Esophagus squamous epithelium (tissue), 5 donors: Measurements from ENCODE around the gene CYP4F2. TPM values are rescaled to one million over a fixed set of nuclear protein-coding genes. Genes with fewer than 3 reads are reported as not detected.
"Not testable (repeated sequence)": the region's sequence is repeated elsewhere in the genome, so short reads cannot be mapped to it uniquely, and the experiment has no call there.

Source experiments
- DNase-seq: peaks from one replicate; lab custom pipeline; 2025; lab: John Stamatoyannopoulos, UW
- H3K27ac ChIP-seq, 4 donors: fragments of 200-600 bp; sonication (generic); one replicate each; pipeline ENCODE4 v1.5.1; 2016 to 2019; ENCODE audit warnings: mild to moderate bottlenecking in 1 of 4
- H3K27me3 ChIP-seq, 4 donors: fragments of 200-600 bp; sonication (generic); 1 replicate in 3 of 4; 2 replicates in 1 of 4; pipeline versions ENCODE4 v1.5.1 to v1.6.0; 2017 to 2021; ENCODE audit warnings: antibody characterized with exemption in 1 of 4
- H3K36me3 ChIP-seq, 3 donors: fragments of 200-600 bp; sonication (generic); one replicate each; pipeline ENCODE4 v1.5.1; 2016 to 2019
- H3K4me1 ChIP-seq, 3 donors: fragments of 200-600 bp; sonication (generic); one replicate each; pipeline ENCODE4 v1.5.1; 2017 to 2019
- H3K4me3 ChIP-seq, 4 donors: fragments of 200-600 bp; sonication (generic); 1 replicate in 3 of 4; 2 replicates in 1 of 4; pipeline ENCODE4 v1.5.1; 2016 to 2019; ENCODE audit warnings: mild to moderate bottlenecking in 2 of 4, moderate library complexity in 1 of 4
- H3K9me3 ChIP-seq, 3 donors: fragments of 200-600 bp; sonication (generic); one replicate each; pipeline ENCODE4 v1.5.1; 2016 to 2019
- POLR2A ChIP-seq, 4 donors: fragments of 450-650 bp; IDR thresholded peaks; one replicate each; pipeline ENCODE4 v1.6.1; 2017; ENCODE audit warnings: antibody characterized with exemption in 4 of 4, mild to moderate bottlenecking in 4 of 4, moderate library complexity in 3 of 4
- WGBS, 2 donors: methylation state at CpG; one replicate each; pipeline ENCODE4 v1.1.5; 2018; 5-methylcytosine and 5-hydroxymethylcytosine counted together
- intact Hi-C: fragments of 100-400 bp; cut with DNase I; formaldehyde crosslinking; loops from one replicate; pipeline ENCODE4 v1.15.0; 2022
- total RNA-seq, 4 donors: library from RNA; depleted of rRNA; stranded (reverse); fragments of >200 nt; gene quantifications; one replicate each; pipeline ENCODE4 v1.1.0, GENCODE V29; 2016
- TF ChIP-seq, protein P1 (sequence below), 6 experiments: fragments of 450-650 bp in 4 of 6; fragments of 200-600 bp in 2 of 6; sonication (generic) in 2 of 6; IDR thresholded peaks; one replicate each; pipeline ENCODE4 v1.5.1; 2016 to 2019; ENCODE audit warnings: antibody characterized with exemption in 6 of 6, mild to moderate bottlenecking in 4 of 6, moderate library complexity in 4 of 6
- donor health status: DM: yes; HTN: yes; CAD: no.

The CYP4F2 gene
- total RNA-seq, 4 donors from 2014 or later: 0.19 TPM; not detected in 3

DNA sequence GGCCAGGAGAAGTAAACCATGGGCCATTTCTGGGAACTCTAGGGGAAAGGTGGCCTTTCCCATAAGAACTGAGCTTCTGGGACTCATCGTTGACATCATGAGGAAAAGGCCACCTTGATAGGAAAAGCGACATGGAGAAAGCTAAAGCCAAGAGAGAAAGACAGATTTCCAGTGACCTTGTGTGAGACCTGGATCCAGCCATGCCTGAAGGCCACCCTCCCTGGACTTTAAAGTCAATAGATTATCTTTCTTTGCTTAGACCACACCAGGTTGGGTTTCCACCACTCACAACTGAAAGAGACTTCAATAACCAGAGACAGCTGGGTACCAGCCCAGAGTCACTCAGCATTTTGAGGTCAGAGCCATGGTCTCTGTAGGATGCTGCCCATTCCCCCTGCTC, 3.5 kb downstream of the CYP4F2 start:
- no peaks in the 10 kb centered on the region for H3K9me3 ChIP-seq
- no peak for TF ChIP-seq POLR2A (IDR thresholded peaks at IDR 0.05)
- TF ChIP-seq, protein P1, sequence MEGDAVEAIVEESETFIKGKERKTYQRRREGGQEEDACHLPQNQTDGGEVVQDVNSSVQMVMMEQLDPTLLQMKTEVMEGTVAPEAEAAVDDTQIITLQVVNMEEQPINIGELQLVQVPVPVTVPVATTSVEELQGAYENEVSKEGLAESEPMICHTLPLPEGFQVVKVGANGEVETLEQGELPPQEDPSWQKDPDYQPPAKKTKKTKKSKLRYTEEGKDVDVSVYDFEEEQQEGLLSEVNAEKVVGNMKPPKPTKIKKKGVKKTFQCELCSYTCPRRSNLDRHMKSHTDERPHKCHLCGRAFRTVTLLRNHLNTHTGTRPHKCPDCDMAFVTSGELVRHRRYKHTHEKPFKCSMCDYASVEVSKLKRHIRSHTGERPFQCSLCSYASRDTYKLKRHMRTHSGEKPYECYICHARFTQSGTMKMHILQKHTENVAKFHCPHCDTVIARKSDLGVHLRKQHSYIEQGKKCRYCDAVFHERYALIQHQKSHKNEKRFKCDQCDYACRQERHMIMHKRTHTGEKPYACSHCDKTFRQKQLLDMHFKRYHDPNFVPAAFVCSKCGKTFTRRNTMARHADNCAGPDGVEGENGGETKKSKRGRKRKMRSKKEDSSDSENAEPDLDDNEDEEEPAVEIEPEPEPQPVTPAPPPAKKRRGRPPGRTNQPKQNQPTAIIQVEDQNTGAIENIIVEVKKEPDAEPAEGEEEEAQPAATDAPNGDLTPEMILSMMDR (IDR thresholded peaks at IDR 0.05): no peak
- intact Hi-C loops: no loop called here
- H3K27ac ChIP-seq: no peak overlapping the region
- H3K36me3 ChIP-seq: no peaks in the 10 kb centered on the region
- peaks cover 0 to 33% (median 0%) of the 10 kb centered on the region in 4 donors for H3K27me3 ChIP-seq
- no peak for DNase-seq
- H3K4me1 ChIP-seq: no peaks in the 10 kb centered on the region
- 47 to 84% methylated on average over 2 of the region's 2 CpGs for WGBS, 2 donors
- no peak overlapping the region for H3K4me3 ChIP-seq

DNA sequence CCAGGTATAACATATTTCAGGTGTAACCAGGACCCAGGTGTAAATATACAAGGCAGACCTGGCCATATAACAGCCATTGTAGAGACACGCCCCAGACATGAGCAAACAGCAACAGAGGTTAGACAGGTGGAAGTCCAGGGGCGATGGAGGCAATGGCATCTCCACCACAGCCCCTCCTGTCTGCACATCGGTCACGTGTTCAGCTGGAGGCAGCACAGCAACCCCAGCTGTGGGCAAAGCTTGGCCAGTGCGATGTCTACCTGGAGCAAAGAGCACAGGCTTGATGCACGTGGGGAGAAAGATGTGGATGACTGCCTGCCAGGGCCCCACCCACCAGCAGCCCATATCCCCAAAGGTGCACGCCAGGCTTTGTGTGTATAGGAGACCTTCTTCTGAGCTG, 4.4 kb downstream of the CYP4F2 start:
- TF ChIP-seq POLR2A (IDR thresholded peaks at IDR 0.05): no peak
- TF ChIP-seq, protein P1 (IDR thresholded peaks at IDR 0.05): no peak
- H3K9me3 ChIP-seq: no peaks in the 10 kb centered on the region
- H3K36me3 ChIP-seq: no peaks in the 10 kb centered on the region
- no peak overlapping the region for H3K4me3 ChIP-seq
- no peak for DNase-seq
- peaks cover 0 to 24% (median 0%) of the 10 kb centered on the region in 4 donors for H3K27me3 ChIP-seq
- WGBS, 2 donors: 26 to 46% methylated on average over 4 of the region's 7 CpGs
- no peak overlapping the region for H3K27ac ChIP-seq
- H3K4me1 ChIP-seq: no peaks in the 10 kb centered on the region
- intact Hi-C loops: no loop called here

DNA sequence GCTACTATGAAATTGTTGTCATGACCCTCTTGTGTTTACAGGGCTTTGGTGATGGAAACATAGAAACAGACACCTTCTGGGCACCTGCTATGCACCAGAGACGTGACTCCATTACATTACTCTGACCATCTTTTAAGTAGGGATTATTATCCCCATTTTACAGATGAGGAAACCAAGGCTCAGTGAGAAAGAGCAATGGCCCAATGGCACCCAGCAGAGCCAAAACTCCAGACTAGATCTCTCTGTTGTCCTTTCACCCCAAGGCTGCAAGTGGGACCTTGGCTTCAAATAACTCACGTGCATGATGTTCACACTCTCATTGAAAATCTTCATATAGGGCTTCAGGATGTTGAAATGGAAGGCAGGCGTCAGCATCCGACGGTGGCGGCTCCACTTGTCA, 5.9 kb downstream of the CYP4F2 start:
- no peaks in the 10 kb centered on the region for H3K9me3 ChIP-seq
- no peaks in the 10 kb centered on the region for H3K36me3 ChIP-seq
- H3K27me3 ChIP-seq: peaks cover 0 to 11% (median 0%) of the 10 kb centered on the region in 4 donors
- WGBS, 2 donors: 79 to 82% methylated on average over 6 of the region's 6 CpGs
- DNase-seq: no peak
- TF ChIP-seq POLR2A (IDR thresholded peaks at IDR 0.05): no peak
- TF ChIP-seq, protein P1 (IDR thresholded peaks at IDR 0.05): no peak
- intact Hi-C loops: no loop called here
- H3K27ac ChIP-seq: no peak overlapping the region
- no peaks in the 10 kb centered on the region for H3K4me1 ChIP-seq
- no peak overlapping the region for H3K4me3 ChIP-seq

DNA sequence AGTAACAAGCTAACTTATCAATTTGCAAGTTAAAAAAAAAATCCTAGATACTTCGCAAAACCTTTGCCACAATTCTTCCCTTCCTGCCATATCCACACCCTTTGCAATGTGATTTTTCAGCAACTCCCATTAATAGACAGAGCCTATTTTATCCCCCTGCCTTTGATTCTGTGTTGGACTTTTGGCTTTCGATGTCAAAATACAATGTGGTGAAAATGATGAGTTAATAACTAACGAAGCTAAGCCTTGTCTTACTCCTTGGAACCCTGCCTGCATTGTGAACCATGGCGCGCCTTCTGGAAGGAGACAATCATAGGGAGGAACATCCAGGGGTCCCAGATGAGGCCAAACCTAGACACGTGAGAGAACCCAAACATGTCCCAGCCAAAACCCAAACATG, 6.4 kb downstream of the CYP4F2 start:
- intact Hi-C loops: no loop called here
- DNase-seq: no peak
- H3K27me3 ChIP-seq: peaks cover 0 to 12% (median 0%) of the 10 kb centered on the region in 4 donors
- TF ChIP-seq, protein P1 (IDR thresholded peaks at IDR 0.05): no peak
- TF ChIP-seq POLR2A (IDR thresholded peaks at IDR 0.05): no peak
- H3K9me3 ChIP-seq: no peaks in the 10 kb centered on the region
- no peak overlapping the region for H3K27ac ChIP-seq
- H3K4me1 ChIP-seq: no peaks in the 10 kb centered on the region
- H3K36me3 ChIP-seq: no peaks in the 10 kb centered on the region
- H3K4me3 ChIP-seq: no peak overlapping the region
- 59 to 75% methylated on average over 6 of the region's 6 CpGs for WGBS, 2 donors

DNA sequence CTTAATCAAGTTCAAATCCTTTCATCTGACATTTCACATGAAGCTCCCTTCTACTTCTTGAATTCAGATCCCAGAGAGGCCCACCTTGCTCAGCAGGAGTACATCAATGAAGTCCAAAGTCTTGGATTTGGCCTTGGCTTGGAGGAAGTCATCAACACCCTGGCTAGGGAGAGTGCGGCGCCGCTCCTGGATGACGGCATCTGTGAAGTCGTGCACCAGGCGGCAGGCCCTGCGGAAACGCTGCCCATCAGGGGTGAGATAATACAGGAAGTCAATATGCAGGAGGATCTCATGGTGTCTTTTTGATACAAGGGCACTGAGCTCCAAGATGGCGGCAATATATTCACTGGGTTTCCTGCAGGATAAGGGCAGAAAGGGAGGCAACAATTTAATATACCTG, 8.5 kb downstream of the CYP4F2 start:
- H3K36me3 ChIP-seq, DNase-seq, H3K4me1 ChIP-seq, intact Hi-C loops, H3K9me3 ChIP-seq, H3K27ac ChIP-seq, H3K4me3 ChIP-seq: not testable (repeated sequence)
- WGBS, 2 donors: 80% methylated on average over 3 of the region's 9 CpGs; no CpG with 5 or more reads in 1 of the 2 donors
- H3K27me3 ChIP-seq: peaks cover 0 to 31% (median 0%) of the 10 kb centered on the region in 4 donors

DNA sequence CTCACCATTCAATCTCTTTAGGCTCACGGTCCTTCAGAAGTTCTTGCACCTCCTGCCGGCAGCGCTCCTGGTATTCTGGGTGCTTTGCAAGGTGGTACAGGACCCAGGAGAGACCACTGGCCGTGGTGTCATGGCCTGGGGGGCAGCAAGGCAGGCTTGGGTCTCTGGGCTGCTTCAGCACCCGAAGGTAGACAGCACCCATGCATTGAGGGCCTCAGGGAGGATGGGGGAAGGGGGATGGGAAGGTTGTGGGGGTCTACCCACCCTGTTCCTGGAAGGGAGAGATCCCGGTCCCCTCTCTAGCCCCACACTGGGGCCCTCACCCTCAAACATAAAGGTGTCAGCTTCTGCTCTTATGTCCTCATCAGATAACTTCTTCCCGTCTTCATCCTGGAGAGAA, 12.0 kb downstream of the CYP4F2 start:
- no peak for TF ChIP-seq POLR2A (IDR thresholded peaks at IDR 0.05)
- TF ChIP-seq, protein P1 (IDR thresholded peaks at IDR 0.05): no peak
- H3K27ac ChIP-seq: no peak overlapping the region
- WGBS, 2 donors: 79 to 85% methylated on average over 2 of the region's 7 CpGs
- H3K4me1 ChIP-seq: no peaks in the 10 kb centered on the region
- H3K4me3 ChIP-seq: no peak overlapping the region
- no peak for DNase-seq
- no peaks in the 10 kb centered on the region for H3K36me3 ChIP-seq
- intact Hi-C loops: no loop called here
- no peaks in the 10 kb centered on the region for H3K9me3 ChIP-seq
- H3K27me3 ChIP-seq: peaks cover 0 to 42% (median 0%) of the 10 kb centered on the region in 4 donors
